ENCODE measurements around the gene TP63.

GRCh38 chr3:189778340-189778950 lies 147.3 kb downstream of the TP63 start:
- TF ChIP-seq ZNF274 (IDR thresholded peaks at IDR 0.05; ENCODE audit: low read depth, low read length) (no peak), SUZ12 (IDR thresholded peaks at IDR 0.05; ENCODE audit: extremely low read depth, insufficient read depth, insufficient read length) (no peak), YY1 (IDR thresholded peaks at IDR 0.05; ENCODE audit: insufficient read depth, insufficient read length) (no peak)
